GM12873 (cell line): Measurements from ENCODE around the gene TNNT1.

Experiments
- CTCF ChIP-seq: IDR thresholded peaks from 2 replicates; pipeline ENCODE4 v1.5.1; 2012; ENCODE audit warnings: low read depth, mild to moderate bottlenecking, moderate library complexity, low read length, control low read depth; ENCODE audit not compliant: insufficient read depth; ENCODE audit errors: missing control alignments

Gene TNNT1

GRCh38 chr19:55087542-55087901 is 61.5 kb downstream of the TNNT1 start:
- no peak for TF ChIP-seq CTCF

- TF ChIP-seq CTCF = no peak
Observed at GRCh38 chr19:55086730-55087541, 62.1 kb downstream of the TNNT1 start.

GRCh38 chr19:55085923-55086715 is 62.9 kb downstream of the TNNT1 start:
- TF ChIP-seq CTCF = no peak

- TF ChIP-seq CTCF = no peak
Observed at GRCh38 chr19:55084416-55084815, 64.6 kb downstream of the TNNT1 start.

GRCh38 chr19:55083004-55083850 is 65.8 kb downstream of the TNNT1 start:
- TF ChIP-seq CTCF = no peak
